ENCODE measurements around the gene RELT. TPM values are rescaled to one million over a fixed set of nuclear protein-coding genes. Genes with fewer than 3 reads are reported as not detected.

The RELT gene
- total RNA-seq, 1 donor from 2014 or later = 15.2 TPM

DNA sequence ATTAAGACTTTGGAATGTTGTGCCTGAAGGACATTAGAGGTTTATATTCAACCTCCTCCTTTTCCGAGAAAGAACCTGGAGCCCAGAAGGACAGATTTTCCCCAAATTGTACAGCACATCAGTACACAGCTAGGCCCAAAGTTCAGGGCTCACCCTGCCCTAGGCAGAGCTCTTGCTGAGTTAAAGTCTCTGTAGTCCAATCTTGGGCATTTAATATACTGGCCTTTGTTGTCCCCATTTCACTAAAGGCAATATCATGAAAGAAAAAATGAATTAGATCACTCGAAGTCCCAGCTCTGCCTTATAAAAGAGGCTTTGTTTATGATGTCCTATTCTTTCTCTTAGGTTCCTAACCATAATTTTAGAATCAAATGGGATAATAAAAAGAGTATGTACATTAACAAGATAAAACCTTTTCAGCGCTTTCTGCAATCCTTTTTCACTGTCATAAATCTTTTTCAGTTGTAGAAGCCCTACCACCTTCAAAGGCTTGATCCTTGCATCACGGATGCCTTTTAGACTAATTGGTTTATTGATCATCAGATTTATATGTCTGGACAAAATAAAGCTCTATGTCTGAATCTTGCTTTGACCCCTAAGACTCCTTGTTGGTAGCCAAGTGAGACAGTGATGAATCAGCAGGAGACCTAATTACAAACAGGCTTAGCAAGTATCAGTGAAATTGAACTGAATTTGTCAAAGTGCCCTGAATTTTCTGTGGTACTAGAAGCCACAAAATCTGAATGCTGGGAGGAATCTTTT lies 39.8 kb downstream of the RELT start:
- peaks cover 6% of the 10 kb centered on the region for H3K27me3 Mint-ChIP-seq (ENCODE audit: unreplicated experiment)
- no peaks in the 10 kb centered on the region for H3K9me3 Mint-ChIP-seq (ENCODE audit: unreplicated experiment)
- TF ChIP-seq, protein P1, sequence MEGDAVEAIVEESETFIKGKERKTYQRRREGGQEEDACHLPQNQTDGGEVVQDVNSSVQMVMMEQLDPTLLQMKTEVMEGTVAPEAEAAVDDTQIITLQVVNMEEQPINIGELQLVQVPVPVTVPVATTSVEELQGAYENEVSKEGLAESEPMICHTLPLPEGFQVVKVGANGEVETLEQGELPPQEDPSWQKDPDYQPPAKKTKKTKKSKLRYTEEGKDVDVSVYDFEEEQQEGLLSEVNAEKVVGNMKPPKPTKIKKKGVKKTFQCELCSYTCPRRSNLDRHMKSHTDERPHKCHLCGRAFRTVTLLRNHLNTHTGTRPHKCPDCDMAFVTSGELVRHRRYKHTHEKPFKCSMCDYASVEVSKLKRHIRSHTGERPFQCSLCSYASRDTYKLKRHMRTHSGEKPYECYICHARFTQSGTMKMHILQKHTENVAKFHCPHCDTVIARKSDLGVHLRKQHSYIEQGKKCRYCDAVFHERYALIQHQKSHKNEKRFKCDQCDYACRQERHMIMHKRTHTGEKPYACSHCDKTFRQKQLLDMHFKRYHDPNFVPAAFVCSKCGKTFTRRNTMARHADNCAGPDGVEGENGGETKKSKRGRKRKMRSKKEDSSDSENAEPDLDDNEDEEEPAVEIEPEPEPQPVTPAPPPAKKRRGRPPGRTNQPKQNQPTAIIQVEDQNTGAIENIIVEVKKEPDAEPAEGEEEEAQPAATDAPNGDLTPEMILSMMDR (IDR thresholded peaks at IDR 0.05; ENCODE audit: unreplicated experiment) = no peak
- H3K36me3 Mint-ChIP-seq (ENCODE audit: low read depth, unreplicated experiment) = peaks cover 24% of the 10 kb centered on the region
- H3K4me1 Mint-ChIP-seq (ENCODE audit: unreplicated experiment) = peaks cover 6% of the 10 kb centered on the region
- H3K4me3 Mint-ChIP-seq (ENCODE audit: unreplicated experiment) = no peak overlapping the region
- no peak for DNase-seq (ENCODE audit: low spot score)
- no peak overlapping the region for H3K27ac Mint-ChIP-seq (ENCODE audit: unreplicated experiment)

DNA sequence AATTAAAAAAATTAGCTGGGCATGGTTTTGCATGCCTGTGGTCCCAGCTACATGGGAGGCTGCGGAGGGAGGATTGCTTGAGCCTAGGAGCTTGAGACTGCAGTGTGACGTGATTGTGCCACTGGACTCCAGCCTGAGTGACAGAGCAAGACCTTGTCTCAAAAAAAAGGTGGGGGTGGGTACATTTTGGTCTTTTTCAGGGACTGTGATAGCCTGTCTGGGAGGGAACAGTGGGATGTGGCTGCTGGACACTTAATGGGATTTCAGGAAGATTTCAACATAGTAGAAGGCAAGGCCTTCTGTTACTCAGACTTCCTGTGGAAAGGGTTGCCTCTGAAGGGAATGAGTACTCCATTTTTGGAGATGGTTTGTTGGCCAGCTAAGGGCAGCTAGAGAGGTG lies 40.6 kb downstream of the RELT start:
- DNase-seq (ENCODE audit: low spot score) = no peak
- Mint-ChIP-seq H3K9me3 (ENCODE audit: unreplicated experiment) (no peaks in the 10 kb centered on the region), H3K4me1 (ENCODE audit: unreplicated experiment) (peaks cover 13% of the 10 kb centered on the region), H3K4me3 (ENCODE audit: unreplicated experiment) (no peak overlapping the region), H3K36me3 (ENCODE audit: low read depth, unreplicated experiment) (peaks cover 22% of the 10 kb centered on the region), H3K27ac (ENCODE audit: unreplicated experiment) (no peak overlapping the region), H3K27me3 (ENCODE audit: unreplicated experiment) (peaks cover 4% of the 10 kb centered on the region)
- TF ChIP-seq, protein P1 (IDR thresholded peaks at IDR 0.05; ENCODE audit: unreplicated experiment) = no peak

DNA sequence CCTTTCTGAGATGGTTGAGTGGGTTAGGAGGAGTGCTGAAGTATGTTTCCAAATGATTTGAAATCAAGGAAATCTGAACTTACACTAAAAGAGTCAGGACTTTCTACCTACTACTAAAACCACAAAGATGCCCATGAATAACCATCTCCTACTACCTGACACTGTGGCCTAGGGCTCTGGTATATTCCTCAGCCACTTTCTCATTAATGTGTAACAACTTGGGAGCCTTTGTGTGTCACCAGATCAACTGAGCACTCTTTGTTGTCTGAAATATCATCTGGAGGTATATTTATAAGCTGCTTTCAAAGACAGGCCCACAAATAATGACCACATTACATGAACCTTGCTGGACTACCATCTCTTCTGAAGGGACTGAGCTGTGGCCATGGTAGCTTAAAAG lies 43.9 kb downstream of the RELT start:
- Mint-ChIP-seq H3K4me1 (ENCODE audit: unreplicated experiment) (peaks cover 13% of the 10 kb centered on the region), H3K27me3 (ENCODE audit: unreplicated experiment) (peaks cover 2% of the 10 kb centered on the region)
- TF ChIP-seq, protein P1 (IDR thresholded peaks at IDR 0.05; ENCODE audit: unreplicated experiment) = no peak

DNA sequence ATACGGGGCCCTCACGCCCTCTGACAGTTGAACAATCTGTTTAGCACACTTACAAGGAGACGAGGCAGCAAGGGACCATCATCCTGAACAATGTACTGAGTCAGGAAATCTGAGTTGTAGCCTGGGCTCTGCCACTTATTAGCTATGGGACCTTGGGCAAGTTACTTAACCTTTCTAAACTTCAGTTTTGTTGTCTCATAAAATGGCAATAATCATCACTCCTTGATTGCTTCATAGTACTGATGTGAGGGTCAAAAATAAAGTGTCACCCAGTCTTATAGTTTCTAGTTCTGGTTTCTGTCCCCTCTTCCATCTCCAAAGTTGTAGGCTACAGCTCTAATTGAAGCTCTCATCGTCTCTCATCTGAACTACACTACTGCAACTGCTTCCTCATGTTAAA lies 46.7 kb downstream of the RELT start:
- TF ChIP-seq, protein P1 (IDR thresholded peaks at IDR 0.05; ENCODE audit: unreplicated experiment) = no peak
- Mint-ChIP-seq H3K4me1 (ENCODE audit: unreplicated experiment) (peaks cover 25% of the 10 kb centered on the region), H3K27me3 (ENCODE audit: unreplicated experiment) (peaks cover under 1% of the 10 kb centered on the region), H3K4me3 (ENCODE audit: unreplicated experiment) (no peak overlapping the region), H3K36me3 (ENCODE audit: low read depth, unreplicated experiment) (peaks cover 5% of the 10 kb centered on the region), H3K9me3 (ENCODE audit: unreplicated experiment) (no peaks in the 10 kb centered on the region), H3K27ac (ENCODE audit: unreplicated experiment) (no peak overlapping the region)
- no peak for DNase-seq (ENCODE audit: low spot score)

More for the DNA sequence above, 43.9 kb downstream of the RELT start:
- DNase-seq (ENCODE audit: low spot score) = no peak
- no peaks in the 10 kb centered on the region for H3K9me3 Mint-ChIP-seq (ENCODE audit: unreplicated experiment)
- H3K27ac Mint-ChIP-seq (ENCODE audit: unreplicated experiment) = no peak overlapping the region
- no peak overlapping the region for H3K4me3 Mint-ChIP-seq (ENCODE audit: unreplicated experiment)
- H3K36me3 Mint-ChIP-seq (ENCODE audit: low read depth, unreplicated experiment) = peaks cover 12% of the 10 kb centered on the region

DNA sequence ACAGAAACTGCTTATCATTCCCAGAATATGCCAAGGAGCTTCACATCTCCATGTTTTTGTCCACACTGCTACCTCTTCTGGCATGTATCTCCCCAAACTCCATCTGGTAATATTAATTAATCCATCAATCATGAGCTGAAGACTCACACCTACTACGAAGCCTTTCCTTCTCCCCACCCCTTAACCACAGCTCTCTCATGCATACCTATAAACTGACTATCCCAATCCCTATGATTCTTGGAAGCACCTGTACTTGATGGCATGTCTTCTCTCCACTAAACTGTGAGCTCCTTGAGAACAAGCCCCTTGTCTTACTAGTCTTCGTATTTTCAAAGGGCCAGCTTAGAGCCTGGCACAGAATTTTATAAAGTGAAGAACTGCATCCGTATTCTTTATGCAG lies 47.3 kb downstream of the RELT start:
- no peak for DNase-seq (ENCODE audit: low spot score)
- Mint-ChIP-seq H3K9me3 (ENCODE audit: unreplicated experiment) (no peaks in the 10 kb centered on the region), H3K36me3 (ENCODE audit: low read depth, unreplicated experiment) (no peaks in the 10 kb centered on the region), H3K27me3 (ENCODE audit: unreplicated experiment) (no peaks in the 10 kb centered on the region), H3K27ac (ENCODE audit: unreplicated experiment) (no peak overlapping the region), H3K4me1 (ENCODE audit: unreplicated experiment) (peaks cover 30% of the 10 kb centered on the region), H3K4me3 (ENCODE audit: unreplicated experiment) (no peak overlapping the region)
- TF ChIP-seq, protein P1 (IDR thresholded peaks at IDR 0.05; ENCODE audit: unreplicated experiment) = no peak

Data from endothelial cell (in vitro differentiated cells).